H1 (cell line): ENCODE measurements around the gene DCUN1D4. TPM values are rescaled to one million over a fixed set of nuclear protein-coding genes. Genes with fewer than 3 reads are reported as not detected.

Source experiments
- ASH2L ChIP-seq: fragments of 200-600, 300-600 bp; sonication (generic); IDR thresholded peaks from one replicate; pipeline ENCODE4 v1.7.1; 2017; ENCODE audit warnings: low read length
- ATF2 ChIP-seq: IDR thresholded peaks from 2 replicates; pipeline ENCODE4 v1.6.1; 2012; ENCODE audit warnings: low read length, inconsistent platforms
- CHD2 ChIP-seq: IDR thresholded peaks from 2 replicates; pipeline ENCODE4 v1.6.1; 2012; ENCODE audit warnings: low read length, improper control_type of control experiment
- E2F6 ChIP-seq: IDR thresholded peaks from 2 replicates; pipeline ENCODE4 v1.6.1; 2012; ENCODE audit warnings: inconsistent platforms
- EGR1 ChIP-seq: IDR thresholded peaks from 2 replicates; pipeline ENCODE4 v1.6.1; 2011; ENCODE audit warnings: low read depth, low read length, borderline replicate concordance
- MAX ChIP-seq: IDR thresholded peaks from 2 replicates; pipeline ENCODE4 v1.6.1; 2012; ENCODE audit warnings: inconsistent platforms
- NANOG ChIP-seq: IDR thresholded peaks from 2 replicates; pipeline ENCODE4 v1.6.1; 2011; ENCODE audit warnings: low read length, low read depth, mild to moderate bottlenecking, inconsistent platforms; ENCODE audit not compliant: insufficient read depth, poor library complexity, severe bottlenecking
- PHF8 ChIP-seq: fragments of 200-600 bp; sonication (generic); conservative IDR thresholded peaks from 2 replicates; pipeline ENCODE4 v1.7.1; 2012; ENCODE audit warnings: low read depth, mild to moderate bottlenecking, inconsistent platforms, low read length, moderate library complexity
- POLR2A ChIP-seq, 2 experiments: IDR thresholded peaks; 1 replicate in 1 of 2; 2 replicates in 1 of 2; pipeline ENCODE4 v1.6.1; 2011; ENCODE audit warnings: low read depth in 2 of 2, low read length in 2 of 2, mild to moderate bottlenecking in 2 of 2; ENCODE audit errors: control extremely low read depth in 1 of 2
- POLR2AphosphoS5 ChIP-seq: IDR thresholded peaks from 2 replicates; pipeline ENCODE4 v1.6.1; 2011; ENCODE audit warnings: low read depth, low read length
- RBBP5 ChIP-seq: IDR thresholded peaks from 2 replicates; pipeline ENCODE4 v1.7.1; 2012; ENCODE audit warnings: low read depth, mild to moderate bottlenecking, inconsistent platforms, low read length, moderate library complexity, borderline replicate concordance
- RXRA ChIP-seq: IDR thresholded peaks from 2 replicates; pipeline ENCODE4 v1.6.1; 2011; ENCODE audit warnings: low read depth, mild to moderate bottlenecking, low read length, moderate library complexity; ENCODE audit not compliant: insufficient read depth
- SIN3A ChIP-seq, 2 experiments: IDR thresholded peaks in 1 of 2; conservative IDR thresholded peaks in 1 of 2; 2 replicates each; pipeline ENCODE4 v1.6.1; 2011 to 2012; ENCODE audit warnings: low read length in 2 of 2, improper control_type of control experiment in 1 of 2, low read depth in 1 of 2, mild to moderate bottlenecking in 1 of 2
- SP2 ChIP-seq: IDR thresholded peaks from 2 replicates; pipeline ENCODE4 v1.6.1; 2012; ENCODE audit warnings: mild to moderate bottlenecking, low read length, inconsistent platforms
- SUZ12 ChIP-seq: fragments of 200-600 bp; sonication (generic); IDR thresholded peaks from 2 replicates; pipeline ENCODE4 v1.6.1; 2012; ENCODE audit warnings: mild to moderate bottlenecking, inconsistent platforms, low read length, moderate library complexity, mixed read lengths
- TAF1 ChIP-seq: IDR thresholded peaks from 2 replicates; pipeline ENCODE4 v1.6.1; 2011; ENCODE audit warnings: mild to moderate bottlenecking, low read depth, low read length
- TBP ChIP-seq: IDR thresholded peaks from 2 replicates; pipeline ENCODE4 v1.6.1; 2011; ENCODE audit warnings: low read depth, low read length, improper control_type of control experiment
- YY1 ChIP-seq: IDR thresholded peaks from 2 replicates; pipeline ENCODE4 v1.6.1; 2011; ENCODE audit warnings: low read depth, mild to moderate bottlenecking, low read length
- polyA plus RNA-seq, 7 experiments: library from polyadenylated mRNA; depleted of rRNA in 3 of 7; stranded (reverse) in 5 of 7; unstranded in 2 of 7; fragments of >200 nt in 5 of 7; fragments of 200-250 nt in 2 of 7; gene quantifications; 1 replicate in 5 of 7; 2 replicates in 1 of 7; 4 replicates in 1 of 7; pipeline versions ENCODE4 v1.2.1 to v1.2.3, GENCODE V29; 2011 to 2013; ENCODE audit warnings: missing spikeins in 2 of 7, mixed read lengths in 2 of 7
- total RNA-seq: library from RNA; stranded (reverse); fragmentation: NEBNext Ultra II Directional; extraction: Animal tissue kit (Norgen Biotek cat#: 25700); gene quantifications from 2 replicates; pipeline ENCODE4 v1.2.1, GENCODE V29; 2021

Gene DCUN1D4
- total and polyA plus RNA-seq, 2 of the 8 experiments (the other 6 are each of a cell fraction or from before 2014, with no cell fraction given) = 22.9 to 55.9 TPM

DNA sequence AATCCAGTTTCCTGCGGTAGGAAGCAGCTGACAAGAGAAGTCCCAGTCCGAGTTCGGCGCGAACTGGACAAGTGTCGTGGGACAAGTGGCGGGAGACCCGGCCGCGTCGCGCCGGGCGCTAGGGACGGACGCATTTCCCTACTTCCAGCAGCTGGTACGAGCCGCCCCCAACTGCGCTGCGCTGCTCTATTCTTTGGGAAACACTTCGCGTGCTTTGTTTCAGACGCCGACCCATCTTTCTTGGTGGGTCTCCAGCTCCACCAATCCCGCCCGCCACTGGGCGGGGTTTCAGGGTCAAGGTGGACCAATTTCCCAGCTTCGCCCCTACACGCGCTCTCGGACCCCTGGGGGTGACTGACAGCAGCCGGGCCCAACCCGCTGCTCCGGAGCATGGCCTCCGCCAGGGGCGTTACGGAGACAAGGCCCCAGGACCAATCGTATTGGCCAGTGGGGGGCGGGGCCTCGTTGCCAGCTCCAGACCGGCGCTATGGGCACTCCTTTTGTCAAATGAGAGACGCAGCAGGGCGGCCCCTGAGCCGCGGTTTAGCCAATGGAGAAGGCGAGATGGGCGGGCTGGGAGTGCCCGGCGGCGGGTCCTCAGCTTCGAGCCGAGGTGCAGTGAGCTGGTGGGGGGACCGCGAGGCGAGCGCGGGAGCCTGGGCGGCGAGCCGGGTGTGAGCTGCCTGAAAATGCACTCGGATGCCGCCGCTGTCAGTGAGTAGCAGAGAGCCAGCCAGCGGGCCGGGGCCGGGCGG, at the start of gene DCUN1D4 (continued):
- TF ChIP-seq NANOG (peak; percentile 9), CHD2 (peak; percentile 90), RXRA (no peak), TAF1 (peak; percentile 56; the same call in 1 of the 2 replicates), EGR1 (no peak), RBBP5 (peak; percentile 72; the same call in 1 of the 2 replicates), SUZ12 (peak; percentile 21; the same call in 1 of the 2 replicates), POLR2A (IDR thresholded peaks at IDR 0.05; ENCODE audit: control extremely low read depth in 1 of 2, low read depth in 2 of 2, low read length in 2 of 2) (peak in 1 of 2 experiments; percentile 38; a peak in 1 of 3 replicates), SIN3A (conservative IDR thresholded peaks at IDR 0.05 in 1 of 2, IDR thresholded peaks at IDR 0.05 in 1 of 2; ENCODE audit: low read depth in 1 of 2, low read length in 2 of 2) (peak in 1 of 2 experiments; percentile 72; a peak in 2 of 4 replicates), POLR2AphosphoS5 (no peak; the same call in 1 of the 2 replicates), E2F6 (peak; percentile 26), ATF2 (no peak), PHF8 (peak; percentile 52), ASH2L (peak; percentile 31), MAX (peak; percentile 43; the same call in 1 of the 2 replicates), YY1 (no peak), SP2 (peak; percentile 86), TBP (0 out of 2 replicates have a peak, but pooled peaks have one; percentile 35)
